ENCODE data around the gene CLDN18. TPM values are rescaled to one million over a fixed set of nuclear protein-coding genes. Genes with fewer than 3 reads are reported as not detected.
A peak's percentile ranks its signal among the peaks of the same experiment; 100 is the strongest.

Gene CLDN18
- total RNA-seq, 1 donor from 2014 or later, result not detected

DNA sequence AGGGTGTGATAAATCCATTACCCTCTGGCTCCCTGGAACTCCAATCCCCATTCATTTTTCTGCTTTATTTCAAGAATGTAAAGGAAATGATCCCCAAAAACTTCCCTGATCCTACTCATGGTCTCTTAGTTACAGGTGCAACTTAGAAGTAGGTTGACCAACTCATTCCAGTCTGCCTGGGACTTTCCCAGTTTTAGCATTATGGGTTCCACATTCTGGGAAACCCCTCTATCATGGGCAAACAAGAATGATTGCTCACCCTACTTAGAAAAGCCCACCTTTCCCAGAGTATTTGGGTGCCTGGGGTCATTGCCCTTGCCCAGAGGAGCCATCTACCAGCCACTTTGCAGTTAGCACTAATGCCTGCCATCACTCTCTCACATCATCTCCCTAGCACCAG, 15.6 kb downstream of the CLDN18 start:
- no peak for DNase-seq (ENCODE audit: low read depth)

GRCh38 chr3:138027821-138028220, 17.9 kb downstream of the CLDN18 start:
- DNase-seq (ENCODE audit: low read depth), result no peak

- no peak for DNase-seq (ENCODE audit: low read depth)
These were observed 20.8 kb downstream of the CLDN18 start for GRCh38 chr3:138030734-138031280.

DNA sequence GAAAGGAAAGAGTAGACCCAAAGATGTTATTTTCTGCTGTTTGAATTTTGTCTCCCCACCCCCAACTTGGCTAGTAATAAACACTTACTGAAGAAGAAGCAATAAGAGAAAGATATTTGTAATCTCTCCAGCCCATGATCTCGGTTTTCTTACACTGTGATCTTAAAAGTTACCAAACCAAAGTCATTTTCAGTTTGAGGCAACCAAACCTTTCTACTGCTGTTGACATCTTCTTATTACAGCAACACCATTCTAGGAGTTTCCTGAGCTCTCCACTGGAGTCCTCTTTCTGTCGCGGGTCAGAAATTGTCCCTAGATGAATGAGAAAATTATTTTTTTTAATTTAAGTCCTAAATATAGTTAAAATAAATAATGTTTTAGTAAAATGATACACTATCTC, 21.6 kb downstream of the CLDN18 start:
- no peak for DNase-seq (ENCODE audit: low read depth)

DNA sequence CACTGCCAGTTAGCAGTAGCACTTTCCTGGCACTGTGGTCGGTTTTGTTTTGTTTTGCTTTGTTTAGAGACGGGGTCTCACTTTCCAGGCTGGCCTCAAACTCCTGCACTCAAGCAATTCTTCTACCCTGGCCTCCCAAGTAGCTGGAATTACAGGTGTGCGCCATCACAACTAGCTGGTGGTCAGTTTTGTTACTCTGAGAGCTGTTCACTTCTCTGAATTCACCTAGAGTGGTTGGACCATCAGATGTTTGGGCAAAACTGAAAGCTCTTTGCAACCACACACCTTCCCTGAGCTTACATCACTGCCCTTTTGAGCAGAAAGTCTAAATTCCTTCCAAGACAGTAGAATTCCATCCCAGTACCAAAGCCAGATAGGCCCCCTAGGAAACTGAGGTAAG, 22.6 kb downstream of the CLDN18 start:
- no peak for DNase-seq (ENCODE audit: low read depth)

DNA sequence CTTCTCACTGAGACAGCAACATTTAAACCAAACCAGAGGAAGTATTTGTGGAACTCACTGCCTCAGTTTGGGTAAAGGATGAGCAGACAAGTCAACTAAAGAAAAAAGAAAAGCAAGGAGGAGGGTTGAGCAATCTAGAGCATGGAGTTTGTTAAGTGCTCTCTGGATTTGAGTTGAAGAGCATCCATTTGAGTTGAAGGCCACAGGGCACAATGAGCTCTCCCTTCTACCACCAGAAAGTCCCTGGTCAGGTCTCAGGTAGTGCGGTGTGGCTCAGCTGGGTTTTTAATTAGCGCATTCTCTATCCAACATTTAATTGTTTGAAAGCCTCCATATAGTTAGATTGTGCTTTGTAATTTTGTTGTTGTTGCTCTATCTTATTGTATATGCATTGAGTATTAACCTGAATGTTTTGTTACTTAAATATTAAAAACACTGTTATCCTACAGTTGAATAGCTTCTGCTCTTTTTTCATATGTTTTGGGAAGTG, 23.3 kb downstream of the CLDN18 start:
- DNase-seq (ENCODE audit: low read depth), result no peak

GRCh38 chr3:138034918-138035317, 25.0 kb downstream of the CLDN18 start:
- peak; percentile 19 for DNase-seq (ENCODE audit: low read depth)

DNA sequence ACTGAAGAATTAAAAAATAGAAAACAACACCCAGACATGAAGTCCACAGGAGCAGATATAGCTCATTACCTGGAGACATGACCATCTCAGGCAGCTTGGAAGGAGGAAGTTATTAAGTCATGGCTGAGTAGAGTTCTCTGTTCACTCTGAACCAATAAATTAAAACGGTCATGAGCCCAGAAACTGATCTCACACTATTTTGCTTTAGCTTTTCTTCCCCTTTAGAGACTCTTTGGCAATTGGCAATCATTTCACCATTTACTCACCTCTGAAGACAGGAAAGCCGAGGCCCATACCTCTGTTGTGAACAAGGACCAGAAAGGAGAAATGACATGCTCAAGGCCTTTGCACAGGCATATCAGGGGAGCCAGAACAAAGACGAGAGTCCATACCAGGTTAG, 26.6 kb downstream of the CLDN18 start:
- DNase-seq (ENCODE audit: low read depth), result peak; percentile 28

GRCh38 chr3:138038725-138039462, 28.9 kb downstream of the CLDN18 start:
- DNase-seq (ENCODE audit: low read depth), result no peak

- DNase-seq (ENCODE audit: low read depth), result peak; percentile 30
These were observed 32.1 kb downstream of the CLDN18 start for GRCh38 chr3:138042043-138042442.

GRCh38 chr3:138043266-138044029, 33.5 kb downstream of the CLDN18 start:
- peak; percentile 49 for DNase-seq (ENCODE audit: low read depth)

DNA sequence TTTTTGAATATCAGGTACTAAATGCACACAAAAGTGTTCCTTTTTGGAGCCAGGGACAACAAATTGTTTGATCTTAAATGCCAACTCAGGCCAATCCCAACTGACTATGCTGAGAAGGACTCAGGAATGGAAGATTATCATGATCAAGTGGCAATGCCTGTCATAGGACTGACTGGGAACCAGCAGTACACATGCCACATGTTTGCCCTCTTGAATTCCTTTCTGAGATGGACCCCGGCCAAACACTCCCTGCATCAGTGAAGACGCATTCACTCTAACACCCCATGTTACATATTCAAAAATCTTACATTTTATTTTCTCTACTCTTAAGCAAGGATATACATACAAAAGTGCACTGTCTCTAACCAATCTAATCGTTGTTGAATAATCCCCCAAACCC, 36.1 kb downstream of the CLDN18 start:
- no peak for DNase-seq (ENCODE audit: low read depth)

GRCh38 chr3:138046955-138047354, 37.0 kb downstream of the CLDN18 start:
- peak; percentile 3 for DNase-seq (ENCODE audit: low read depth)

- DNase-seq (ENCODE audit: low read depth), result no peak
These were observed 37.7 kb downstream of the CLDN18 start for GRCh38 chr3:138047596-138048158.

GRCh38 chr3:138049157-138049919, 39.4 kb downstream of the CLDN18 start:
- peak; percentile 4 for DNase-seq (ENCODE audit: low read depth)

DNA sequence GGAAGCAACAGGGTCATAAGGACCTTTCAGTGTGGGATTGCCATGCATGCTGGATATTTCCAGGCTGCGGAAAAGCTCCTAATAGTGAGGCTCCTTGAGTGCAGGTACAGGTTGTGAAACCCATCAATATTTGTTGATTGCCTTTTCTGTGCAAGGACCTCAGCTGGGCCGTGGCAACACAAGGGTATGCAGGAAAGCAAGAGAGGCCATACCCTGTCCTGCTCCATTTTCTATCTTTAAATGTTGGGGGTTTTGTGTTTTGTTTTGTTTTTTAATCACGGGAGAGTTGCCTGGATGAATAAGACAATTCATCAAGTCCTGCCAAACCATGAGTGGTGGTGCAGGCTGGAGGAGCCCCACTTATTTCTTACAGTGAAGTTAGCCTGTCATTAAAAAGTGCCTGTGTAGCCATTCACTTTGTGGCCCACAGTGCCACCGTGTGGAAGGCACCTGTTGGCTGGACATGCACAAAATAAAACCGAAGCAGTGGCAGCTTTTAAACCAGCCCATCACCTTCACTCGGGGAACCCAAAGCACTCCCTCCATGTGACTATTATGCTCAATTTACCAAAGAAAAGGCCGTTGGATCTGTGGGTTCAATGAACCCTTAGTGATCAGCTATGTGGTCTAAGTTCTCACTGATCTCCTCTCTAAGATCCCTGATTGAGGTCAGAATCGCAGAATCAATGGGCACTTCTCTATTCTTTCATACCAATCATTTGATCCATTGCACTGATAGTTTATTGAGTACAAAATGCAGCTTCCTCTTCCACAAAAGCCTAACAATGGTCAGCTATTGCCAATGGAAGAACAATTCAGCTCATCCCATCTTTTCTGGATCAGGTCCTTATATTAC, 42.2 kb downstream of the CLDN18 start:
- DNase-seq (ENCODE audit: low read depth), result peak; percentile 49

DNA sequence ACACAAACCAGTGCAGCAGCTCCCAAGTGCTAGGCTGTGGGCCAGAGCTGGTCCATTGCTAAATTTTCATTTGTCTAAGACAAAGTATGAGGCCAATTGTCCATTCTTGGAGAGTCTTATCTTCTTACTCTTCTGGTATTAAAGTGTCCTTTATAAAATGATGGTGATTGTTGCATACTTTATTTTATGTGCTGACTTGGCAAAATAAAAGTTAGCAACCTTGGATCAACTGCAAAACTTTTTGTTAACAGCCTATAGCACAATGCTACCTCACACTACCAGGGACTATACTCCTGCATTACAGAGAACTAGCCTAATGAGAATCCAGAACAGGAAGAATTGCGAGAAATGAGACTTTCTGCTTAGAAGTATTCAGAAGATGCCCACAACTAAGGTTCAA, 44.1 kb downstream of the CLDN18 start:
- no peak for DNase-seq (ENCODE audit: low read depth)

- no peak for DNase-seq (ENCODE audit: low read depth)
These were observed 47.4 kb downstream of the CLDN18 start for GRCh38 chr3:138057384-138057783.

GRCh38 chr3:138059261-138059660, 49.3 kb downstream of the CLDN18 start:
- no peak for DNase-seq (ENCODE audit: low read depth)

DNA sequence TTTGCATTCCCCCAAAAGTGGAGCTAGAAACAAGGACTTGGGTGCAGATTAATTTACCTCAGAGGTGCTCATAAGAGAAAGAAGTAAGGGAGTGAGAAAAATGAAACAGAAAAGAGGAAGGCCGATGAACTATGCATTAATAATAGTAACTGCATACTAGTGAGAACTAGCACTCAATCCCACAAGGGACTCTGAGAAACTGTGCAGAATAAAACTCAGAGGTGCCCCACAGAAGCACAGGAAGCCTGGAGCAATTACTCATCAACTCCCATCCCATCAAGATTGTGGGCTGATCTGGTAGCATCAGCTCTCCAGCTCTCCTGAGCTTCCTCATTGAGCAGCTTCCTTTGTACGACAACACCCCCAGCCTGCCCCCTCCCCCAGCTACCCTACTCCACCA, 50.8 kb downstream of the CLDN18 start:
- DNase-seq (ENCODE audit: low read depth), result no peak

GRCh38 chr3:138062037-138062436, 52.1 kb downstream of the CLDN18 start:
- DNase-seq (ENCODE audit: low read depth), result no peak

Measured in renal cortical epithelial cell (primary cell).